WERI-Rb-1 (cell line): ENCODE data around the gene CCDC102A.

Source experiments
- DNase-seq: peaks from one replicate; pipeline ENCODE4 v3.0.0-alpha.2; 2020
- H3K27ac ChIP-seq: fragments of 250-450 bp; sonication (Bioruptor Pico); 2 replicates; pipeline ENCODE4 v1.5.1; 2020; ENCODE audit warnings: mild to moderate bottlenecking, moderate library complexity
- H3K27me3 ChIP-seq: fragments of 250-450 bp; sonication (Bioruptor Pico); 2 replicates; pipeline ENCODE4 v1.5.1; 2021; ENCODE audit warnings: mild to moderate bottlenecking, low read depth, moderate library complexity; ENCODE audit not compliant: insufficient read depth, severe bottlenecking
- H3K36me3 ChIP-seq: fragments of 250-450 bp; sonication (Bioruptor Pico); 2 replicates; pipeline ENCODE4 v1.5.1; 2020; ENCODE audit warnings: mild to moderate bottlenecking, moderate library complexity
- H3K4me3 ChIP-seq: 2 replicates; pipeline ENCODE4 v1.5.1; 2011; ENCODE audit warnings: low read depth, mild to moderate bottlenecking, control low read depth, low read length
- H3K9me3 ChIP-seq: fragments of 250-450 bp; sonication (Bioruptor Pico); 2 replicates; pipeline ENCODE4 v1.5.1; 2021; ENCODE audit warnings: mild to moderate bottlenecking, moderate library complexity; ENCODE audit not compliant: severe bottlenecking
- TF ChIP-seq, protein P1 (sequence below): IDR thresholded peaks from 2 replicates; pipeline ENCODE4 v1.5.1; 2011; ENCODE audit warnings: low read depth, mild to moderate bottlenecking, control low read depth, inconsistent platforms, low read length

Gene CCDC102A

DNA sequence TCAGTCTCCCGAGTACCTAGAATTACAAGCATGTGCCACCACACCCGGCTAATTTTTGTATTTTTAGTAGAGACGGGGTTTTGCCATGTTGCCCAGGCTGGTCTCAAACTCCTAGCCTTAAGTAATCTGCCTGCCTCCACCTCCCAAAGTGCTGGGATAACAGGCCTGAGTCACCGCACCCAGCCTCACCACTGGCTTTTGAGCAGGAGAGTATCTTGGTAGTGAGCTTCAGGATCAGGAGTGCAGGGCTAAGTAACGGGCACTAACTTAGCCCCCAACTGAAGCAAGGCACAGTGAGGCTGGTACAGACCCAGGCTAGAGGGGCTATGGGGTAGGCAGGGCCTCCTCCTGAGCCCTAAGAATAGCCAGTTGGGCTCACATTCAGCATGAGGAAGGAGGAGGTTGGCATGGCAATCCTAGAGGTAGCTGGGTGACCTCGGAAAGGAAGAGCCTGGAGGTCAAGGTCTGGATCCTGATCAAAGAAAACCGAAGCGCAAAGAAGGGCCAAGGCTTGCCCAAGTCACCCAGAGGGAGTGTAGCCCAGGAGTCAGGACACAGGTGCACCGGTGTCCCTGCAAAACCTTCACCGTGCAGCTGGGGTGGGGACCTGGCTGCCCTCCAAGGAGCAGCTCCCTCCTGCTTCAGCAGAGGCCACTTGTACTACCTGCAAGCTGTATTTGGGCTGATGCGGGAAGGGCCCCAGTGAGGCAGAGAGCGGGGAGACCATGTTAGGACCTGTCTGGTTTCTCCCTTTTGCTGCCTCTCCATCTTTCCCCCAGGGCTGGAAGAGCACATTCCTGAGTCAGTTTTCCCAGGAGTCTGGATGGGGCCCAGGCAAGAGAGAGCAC lies 4.8 kb upstream of the CCDC102A start:
- no peaks in the 10 kb centered on the region for H3K36me3 ChIP-seq
- H3K27ac ChIP-seq = no peak overlapping the region
- no peak for DNase-seq
- TF ChIP-seq, protein P1, sequence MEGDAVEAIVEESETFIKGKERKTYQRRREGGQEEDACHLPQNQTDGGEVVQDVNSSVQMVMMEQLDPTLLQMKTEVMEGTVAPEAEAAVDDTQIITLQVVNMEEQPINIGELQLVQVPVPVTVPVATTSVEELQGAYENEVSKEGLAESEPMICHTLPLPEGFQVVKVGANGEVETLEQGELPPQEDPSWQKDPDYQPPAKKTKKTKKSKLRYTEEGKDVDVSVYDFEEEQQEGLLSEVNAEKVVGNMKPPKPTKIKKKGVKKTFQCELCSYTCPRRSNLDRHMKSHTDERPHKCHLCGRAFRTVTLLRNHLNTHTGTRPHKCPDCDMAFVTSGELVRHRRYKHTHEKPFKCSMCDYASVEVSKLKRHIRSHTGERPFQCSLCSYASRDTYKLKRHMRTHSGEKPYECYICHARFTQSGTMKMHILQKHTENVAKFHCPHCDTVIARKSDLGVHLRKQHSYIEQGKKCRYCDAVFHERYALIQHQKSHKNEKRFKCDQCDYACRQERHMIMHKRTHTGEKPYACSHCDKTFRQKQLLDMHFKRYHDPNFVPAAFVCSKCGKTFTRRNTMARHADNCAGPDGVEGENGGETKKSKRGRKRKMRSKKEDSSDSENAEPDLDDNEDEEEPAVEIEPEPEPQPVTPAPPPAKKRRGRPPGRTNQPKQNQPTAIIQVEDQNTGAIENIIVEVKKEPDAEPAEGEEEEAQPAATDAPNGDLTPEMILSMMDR = no peak
- no peak overlapping the region for H3K4me3 ChIP-seq
- no peaks in the 10 kb centered on the region for H3K9me3 ChIP-seq
- no peaks in the 10 kb centered on the region for H3K27me3 ChIP-seq

DNA sequence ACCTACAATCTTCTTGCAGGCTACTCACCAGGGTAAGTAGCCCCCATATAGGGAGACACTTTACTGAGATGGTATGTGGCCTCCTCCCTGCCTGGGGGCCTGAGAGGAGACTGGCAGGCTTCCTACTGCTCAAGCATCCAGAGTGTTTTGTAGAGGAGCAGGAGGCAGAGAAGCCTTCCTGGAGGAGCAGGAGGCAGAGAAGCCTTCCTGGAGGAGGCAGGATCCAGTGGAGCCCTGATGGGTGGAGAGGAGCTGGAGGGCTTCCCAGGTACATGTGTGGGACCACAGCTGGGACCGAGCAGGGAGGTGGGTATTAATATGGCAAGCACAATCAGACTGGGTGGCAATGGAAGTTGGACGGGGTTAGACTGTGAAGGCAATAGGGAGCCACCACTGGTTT lies 4.0 kb upstream of the CCDC102A start:
- no peak for DNase-seq

DNA sequence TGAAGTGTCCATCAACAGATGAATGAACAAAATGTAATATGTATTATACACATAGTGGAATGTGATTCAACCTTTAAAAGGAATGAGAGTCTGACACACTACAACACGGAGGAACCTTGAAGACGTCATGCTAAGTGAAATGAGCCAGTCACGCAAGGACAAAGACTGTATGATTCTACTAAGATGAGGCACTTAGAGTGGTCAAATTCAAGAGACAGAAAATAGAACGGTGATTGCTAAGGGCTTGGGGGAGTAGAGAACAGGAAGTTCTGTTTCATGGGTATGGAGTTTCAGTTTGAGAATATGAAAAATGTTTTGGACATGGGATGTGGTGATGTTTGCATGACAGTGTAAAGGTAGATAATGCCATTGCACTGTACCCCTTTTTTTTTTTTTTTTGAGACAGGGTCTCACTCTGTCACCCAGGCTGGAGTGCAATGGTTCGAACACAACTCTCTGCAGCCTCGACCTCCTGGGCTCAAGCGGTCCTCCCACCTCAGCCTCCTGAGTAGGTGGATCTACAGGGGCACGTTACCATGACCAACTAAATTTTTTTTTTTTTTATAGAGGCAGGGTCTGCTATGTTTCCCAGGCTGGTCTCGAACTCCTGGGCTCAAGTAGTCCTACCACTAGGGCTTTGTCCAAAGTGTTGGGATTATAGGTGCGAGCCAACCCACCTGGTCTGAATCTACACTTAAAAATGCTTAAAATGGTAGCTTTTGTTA lies 2.9 kb upstream of the CCDC102A start:
- H3K27me3 ChIP-seq = no peaks in the 10 kb centered on the region
- no peak overlapping the region for H3K4me3 ChIP-seq
- H3K9me3 ChIP-seq = no peaks in the 10 kb centered on the region
- H3K27ac ChIP-seq = no peak overlapping the region
- no peak for DNase-seq
- TF ChIP-seq, protein P1 = no peak
- H3K36me3 ChIP-seq = no peaks in the 10 kb centered on the region

More for the DNA sequence above, 4.0 kb upstream of the CCDC102A start:
- Histone ChIP-seq H3K27me3 (no peaks in the 10 kb centered on the region), H3K4me3 (no peak overlapping the region), H3K27ac (no peak overlapping the region), H3K36me3 (no peaks in the 10 kb centered on the region), H3K9me3 (no peaks in the 10 kb centered on the region)
- TF ChIP-seq, protein P1 = no peak

DNA sequence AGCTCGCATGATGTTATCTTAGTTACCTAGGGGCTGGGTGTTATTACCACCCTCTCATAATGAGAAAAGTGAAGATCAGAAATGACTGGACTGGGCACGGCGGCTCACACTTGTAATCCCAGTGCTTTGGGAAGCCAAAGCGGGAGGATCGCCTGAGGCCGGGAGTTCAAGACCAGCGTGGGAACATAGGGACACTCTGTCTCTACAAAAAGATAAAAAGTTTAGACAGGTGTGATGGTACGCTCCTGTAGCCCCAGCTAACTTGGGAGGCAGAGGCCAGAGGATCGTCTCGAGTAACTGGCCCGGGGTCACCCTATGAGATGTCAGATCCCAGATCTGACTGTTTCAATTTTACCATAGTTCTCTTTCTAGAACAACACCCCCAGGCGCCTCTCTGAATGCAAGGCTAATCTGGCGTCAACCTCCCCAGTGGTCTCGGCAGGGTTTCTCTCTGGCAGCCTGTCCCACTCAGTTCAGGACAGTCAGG lies 1.9 kb upstream of the CCDC102A start:
- no peaks in the 10 kb centered on the region for H3K36me3 ChIP-seq
- H3K27ac ChIP-seq = no peak overlapping the region
- no peak for DNase-seq
- H3K9me3 ChIP-seq = no peaks in the 10 kb centered on the region
- no peak overlapping the region for H3K4me3 ChIP-seq
- TF ChIP-seq, protein P1 = no peak
- no peaks in the 10 kb centered on the region for H3K27me3 ChIP-seq

DNA sequence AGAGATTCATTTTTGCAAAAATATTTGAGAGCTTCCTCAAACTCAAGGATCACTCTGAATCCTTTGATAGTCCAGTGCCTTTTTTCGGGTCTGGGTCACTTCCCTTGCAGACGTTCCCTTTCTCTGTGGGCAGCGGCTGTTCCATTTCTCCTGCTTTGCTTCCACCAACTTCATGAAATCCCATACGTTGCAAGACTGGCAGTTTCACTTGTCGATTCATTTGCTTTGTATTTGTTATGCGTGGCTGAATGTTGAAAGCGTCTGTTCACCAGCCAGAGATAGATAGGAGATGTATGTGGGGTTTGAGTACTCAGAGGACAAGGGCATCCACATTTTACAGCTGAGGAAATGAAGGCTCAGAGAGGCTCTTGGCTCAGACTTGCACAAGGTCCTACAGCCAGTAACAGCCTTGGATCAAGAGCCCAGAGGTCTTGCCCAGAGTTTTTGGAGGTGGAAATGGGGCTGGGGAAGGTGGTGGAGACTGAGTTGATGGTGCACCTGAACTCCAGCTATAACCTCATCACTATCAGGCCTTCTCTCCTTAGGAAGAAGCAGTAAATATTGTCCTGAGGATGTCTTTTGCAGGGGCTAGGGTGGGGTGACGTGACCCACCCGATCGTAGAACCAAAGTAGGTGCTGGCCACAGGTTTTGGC lies 1.3 kb upstream of the CCDC102A start:
- Histone ChIP-seq H3K9me3 (no peaks in the 10 kb centered on the region), H3K36me3 (no peaks in the 10 kb centered on the region), H3K27me3 (no peaks in the 10 kb centered on the region), H3K4me3 (no peak overlapping the region), H3K27ac (no peak overlapping the region)
- TF ChIP-seq, protein P1 = no peak
- DNase-seq = no peak
